Embryonic facial prominence (tissue), 1 donor: ENCODE measurements around the gene MYBBP1A.
"Not testable (repeated sequence)": the region's sequence is repeated elsewhere in the genome, so short reads cannot be mapped to it uniquely, and the experiment has no call there.

Experiments
- DNase-seq: peaks from one replicate; pipeline ENCODE4 v3.0.0-alpha.2; 2016; ENCODE audit errors: extremely low spot score

Gene MYBBP1A

GRCh38 chr17:4588898-4589625 lies 33.9 kb upstream of the MYBBP1A start:
- no peak for DNase-seq

- DNase-seq = no peak
These were observed 33.2 kb upstream of the MYBBP1A start for GRCh38 chr17:4588391-4588790.

- no peak for DNase-seq
These were observed 32.6 kb upstream of the MYBBP1A start for GRCh38 chr17:4587803-4588202.

- DNase-seq = no peak
These were observed 32.0 kb upstream of the MYBBP1A start for GRCh38 chr17:4587195-4587594.

GRCh38 chr17:4586043-4586442 lies 30.9 kb upstream of the MYBBP1A start:
- no peak for DNase-seq

DNA sequence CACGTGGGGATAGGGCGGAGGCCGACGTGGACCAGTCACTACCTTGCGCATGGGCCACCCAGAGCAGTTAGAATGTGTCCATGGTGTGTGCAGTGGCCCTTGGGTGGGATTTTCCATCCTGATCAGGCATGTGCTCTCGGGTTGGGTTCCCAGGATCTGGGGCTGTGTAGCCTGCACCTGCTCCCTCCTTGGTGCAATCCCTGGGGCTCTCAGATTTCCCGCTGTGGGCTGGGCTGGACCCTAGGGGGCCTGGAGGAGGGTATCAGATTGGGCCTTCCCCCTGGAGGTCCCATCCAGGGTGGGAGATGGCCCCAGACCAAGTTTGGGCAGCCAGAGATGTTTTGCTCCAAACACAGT lies 30.4 kb upstream of the MYBBP1A start:
- DNase-seq = no peak

DNA sequence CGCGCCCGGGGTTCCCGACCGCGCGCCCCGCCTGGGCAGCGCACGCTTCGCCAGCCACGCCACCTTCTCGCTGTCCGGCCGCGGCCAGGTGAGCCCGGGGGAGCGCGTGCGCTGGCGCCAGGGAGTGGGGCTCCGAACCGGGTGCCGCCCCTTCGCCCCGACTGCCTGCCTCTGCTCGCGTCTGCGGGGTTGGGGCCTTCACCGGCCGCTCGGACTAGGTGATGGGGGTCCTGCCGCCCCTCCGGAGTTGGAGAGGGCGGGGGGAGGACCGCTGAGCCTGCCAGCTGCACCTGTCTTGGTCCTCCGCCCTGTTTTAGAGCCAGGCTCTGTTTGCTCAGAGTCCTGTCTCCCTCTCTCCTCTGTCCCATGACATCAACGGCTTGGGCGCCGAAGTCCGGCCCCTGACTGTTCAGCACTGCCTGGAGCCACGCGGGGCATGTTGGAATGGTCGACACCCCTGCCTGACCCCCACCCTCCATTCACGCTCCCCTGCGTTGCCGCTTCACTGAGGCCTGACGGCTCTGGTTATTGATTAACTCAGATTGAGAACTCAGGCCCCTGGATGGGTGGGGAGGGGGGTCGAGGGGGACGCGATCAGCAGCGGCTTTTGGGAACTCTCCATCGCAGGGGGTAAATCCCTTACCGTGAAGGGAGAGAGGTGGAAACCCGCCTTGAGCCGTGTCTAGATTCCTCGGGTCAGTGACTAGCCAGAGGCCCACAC lies 29.9 kb upstream of the MYBBP1A start:
- no peak for DNase-seq

DNA sequence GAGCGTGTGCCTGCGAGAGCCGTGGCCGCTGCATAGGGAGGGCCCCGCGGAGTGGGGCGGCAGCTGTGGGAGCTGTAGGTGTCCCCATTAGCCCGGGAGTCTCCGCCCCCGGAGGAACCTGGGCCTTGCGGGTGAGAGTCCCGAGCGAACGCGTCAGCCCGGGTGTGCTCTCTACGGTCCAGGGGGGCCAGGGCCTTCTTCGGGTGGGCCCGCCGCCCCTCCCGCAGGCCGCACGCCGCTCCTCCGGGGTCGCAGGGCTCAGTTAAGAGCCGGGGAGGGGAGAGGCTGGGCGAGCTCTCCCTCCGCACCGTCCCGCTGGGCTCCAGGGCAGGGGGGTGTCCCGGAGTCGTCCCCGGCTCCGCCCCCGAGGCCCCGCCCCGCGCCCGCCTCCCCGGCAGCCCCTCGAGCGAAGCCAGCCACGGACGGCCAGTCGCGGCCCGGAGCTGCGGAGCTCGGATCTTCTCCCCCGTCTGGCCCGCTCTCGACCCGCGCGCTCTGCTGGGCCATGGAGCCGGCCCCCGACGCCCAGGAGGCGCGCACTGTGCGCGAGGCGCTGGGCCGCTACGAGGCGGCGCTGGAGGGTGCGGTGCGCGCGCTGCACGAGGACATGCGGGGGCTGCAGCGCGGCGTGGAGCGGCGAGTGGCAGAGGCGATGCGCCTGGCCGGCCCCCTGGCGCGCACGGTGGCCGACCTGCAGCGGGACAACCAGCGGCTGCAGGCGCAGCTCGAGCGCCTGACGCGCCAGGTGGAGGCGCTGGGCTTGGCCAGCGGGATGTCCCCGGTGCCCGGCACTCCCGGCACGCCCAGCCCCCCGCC lies 29.1 kb upstream of the MYBBP1A start, which contains the start of gene SMTNL2:
SMTNL2 (plus strand) TSS at position 429 of the 816 bp plus-strand sequence; CDS start at position 506, 77 bp downstream.
- DNase-seq = no peak

DNA sequence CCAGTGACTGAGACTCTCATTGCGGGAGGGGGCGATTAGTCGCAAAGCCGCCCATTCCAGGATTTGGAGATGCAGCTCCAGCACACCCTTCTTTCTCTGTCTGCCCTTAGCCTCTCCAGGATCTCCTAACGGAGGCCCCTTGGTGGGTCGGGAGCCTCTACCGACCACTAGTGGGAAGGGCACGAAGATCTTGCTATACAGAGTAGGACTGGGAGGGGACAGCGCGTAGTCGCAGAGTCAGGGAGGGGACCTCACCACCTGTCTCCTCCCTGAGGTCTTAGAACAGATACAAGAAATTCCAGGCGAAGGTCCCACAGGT lies 28.6 kb upstream of the MYBBP1A start:
- DNase-seq = no peak

DNA sequence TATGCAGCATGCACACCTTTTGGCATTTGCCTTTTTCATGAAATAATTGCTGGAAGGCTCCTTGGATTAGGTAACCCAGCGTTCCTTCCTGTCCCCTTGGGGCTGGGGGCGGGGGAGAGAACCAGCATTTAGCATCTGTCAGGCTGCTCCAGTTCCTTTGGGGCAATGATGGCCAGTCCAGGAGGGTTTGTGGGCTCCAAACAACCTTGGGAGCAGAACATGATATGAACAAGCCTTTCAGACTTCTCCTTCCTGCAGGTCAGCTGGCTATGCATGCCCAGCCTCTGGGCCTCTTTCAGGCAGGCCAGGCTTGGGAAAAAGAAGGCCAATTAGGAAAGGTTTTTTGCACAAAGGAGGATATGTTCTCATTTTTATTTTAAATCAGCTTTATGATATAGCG lies 28.0 kb upstream of the MYBBP1A start:
- no peak for DNase-seq

DNA sequence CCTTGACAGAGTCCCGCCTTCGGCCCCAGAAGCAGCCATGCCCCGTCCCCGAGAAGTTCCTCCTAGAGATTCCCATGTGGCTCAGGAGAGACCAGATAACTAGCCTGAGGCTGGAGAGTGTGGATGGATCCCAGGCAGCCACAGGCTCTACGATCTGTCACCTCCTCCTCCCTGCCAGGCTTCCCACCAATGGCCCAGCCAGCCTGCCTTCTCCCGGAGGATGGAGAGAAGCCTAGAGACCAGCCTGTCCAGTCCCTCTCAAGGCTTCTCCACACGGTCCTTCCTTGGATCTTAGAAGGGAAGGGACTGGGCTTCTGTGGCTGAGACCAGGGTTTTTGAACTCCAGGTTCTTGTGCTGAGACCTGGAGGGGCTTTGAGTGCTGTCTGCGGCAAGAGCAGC lies 27.5 kb upstream of the MYBBP1A start:
- no peak for DNase-seq

DNA sequence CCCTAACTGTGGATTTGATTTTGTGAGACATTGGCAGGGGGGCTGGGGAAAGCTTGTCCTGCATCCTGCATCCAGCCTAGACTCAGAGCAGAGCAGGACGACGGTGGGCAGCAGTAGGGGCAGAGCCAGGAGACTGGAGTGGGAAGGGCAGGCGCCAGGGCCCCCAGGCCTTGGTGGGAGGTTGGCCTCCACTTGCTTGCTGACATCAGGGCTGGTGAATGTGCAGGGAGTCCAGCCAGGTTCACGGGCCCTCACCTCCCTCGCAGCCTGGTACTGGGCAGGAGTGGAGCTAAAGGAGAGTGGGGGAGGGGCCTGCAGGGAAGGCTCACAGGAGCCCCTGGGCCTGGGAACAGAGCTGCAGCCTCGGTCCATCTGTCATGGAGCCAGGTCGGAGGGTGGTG lies 26.9 kb upstream of the MYBBP1A start:
- DNase-seq = no peak

GRCh38 chr17:4580291-4580690 lies 25.1 kb upstream of the MYBBP1A start:
- no peak for DNase-seq

GRCh38 chr17:4579678-4580077 lies 24.5 kb upstream of the MYBBP1A start:
- DNase-seq = no peak

DNA sequence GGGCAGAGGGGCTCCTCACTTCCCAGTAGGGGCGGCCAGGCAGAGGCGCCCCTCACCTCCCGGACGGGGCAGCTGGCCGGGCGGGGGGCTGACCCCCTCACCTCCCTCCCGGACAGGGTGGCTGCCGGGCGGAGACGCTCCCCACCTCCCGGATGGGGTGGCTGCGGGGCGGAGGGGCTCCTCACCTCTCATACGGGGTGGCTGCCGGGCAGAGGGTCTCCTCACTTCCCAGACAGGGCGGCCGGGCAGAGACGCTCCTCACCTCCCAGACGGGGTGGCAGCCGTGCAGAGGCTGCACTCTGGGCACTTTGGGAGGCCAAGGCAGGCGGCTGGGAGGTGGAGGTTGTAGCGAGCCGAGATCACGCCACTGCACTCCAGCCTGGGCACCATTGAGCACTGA lies 23.2 kb upstream of the MYBBP1A start:
- not testable (repeated sequence) for DNase-seq

GRCh38 chr17:4577386-4577993 lies 22.3 kb upstream of the MYBBP1A start:
- DNase-seq = no peak

- no peak for DNase-seq
These were observed 21.6 kb upstream of the MYBBP1A start for GRCh38 chr17:4576729-4577322.

GRCh38 chr17:4576161-4576558 lies 21.0 kb upstream of the MYBBP1A start:
- no peak for DNase-seq

GRCh38 chr17:4574448-4575045 lies 19.4 kb upstream of the MYBBP1A start:
- no peak for DNase-seq

DNA sequence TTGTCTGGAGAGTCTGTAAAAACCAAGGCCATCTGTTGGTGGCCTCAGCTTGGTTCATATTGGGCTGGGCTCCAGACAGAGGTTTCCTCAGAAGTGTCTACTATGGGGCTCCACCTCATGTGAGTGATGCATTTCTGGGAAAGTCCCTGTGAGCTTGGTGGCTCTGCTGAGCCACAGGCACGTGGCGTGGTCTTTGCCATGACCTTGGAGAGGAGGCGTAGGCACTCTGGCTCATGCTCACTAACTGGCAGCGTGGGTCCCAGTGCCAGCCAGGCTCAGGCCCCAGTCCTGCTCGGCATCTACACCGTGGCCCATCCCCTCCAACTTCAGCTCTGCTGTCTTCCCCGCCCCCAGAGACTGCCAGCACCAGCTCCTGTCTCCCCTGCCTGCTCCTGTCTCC lies 18.5 kb upstream of the MYBBP1A start:
- no peak for DNase-seq

- DNase-seq = no peak
These were observed 17.9 kb upstream of the MYBBP1A start for GRCh38 chr17:4573115-4573514.

DNA sequence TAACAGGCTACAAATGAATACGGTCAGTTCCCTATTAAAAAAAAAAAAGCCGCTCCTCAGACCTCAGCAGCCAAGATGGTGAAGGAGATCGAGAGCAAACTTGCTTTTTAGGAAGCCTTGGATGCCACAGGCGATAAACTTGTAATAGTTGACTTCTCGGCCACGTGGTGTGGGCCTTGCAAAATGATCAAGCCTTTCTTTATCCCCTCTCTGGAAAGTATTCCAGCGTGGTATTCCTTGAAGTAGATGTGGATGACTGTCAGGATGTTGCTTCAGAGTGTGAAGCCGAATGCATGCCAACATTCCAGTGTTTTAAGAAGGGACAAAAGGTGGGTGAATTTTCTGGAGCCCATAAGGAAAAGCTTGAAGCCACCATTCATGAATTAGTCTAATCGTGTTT lies 16.9 kb upstream of the MYBBP1A start:
- no peak for DNase-seq
